Renal cortical epithelial cell (primary cell): ENCODE measurements around the gene OR2T11. TPM values are rescaled to one million over a fixed set of nuclear protein-coding genes. Genes with fewer than 3 reads are reported as not detected.
"Not testable (repeated sequence)": the region's sequence is repeated elsewhere in the genome, so short reads cannot be mapped to it uniquely, and the experiment has no call there.

Source experiments
- DNase-seq: peaks from one replicate; pipeline ENCODE4 v3.0.0-alpha.2; 2011; ENCODE audit warnings: low read depth
- total RNA-seq: library from RNA; depleted of rRNA; stranded (reverse); fragments of >200 nt; gene quantifications from 2 replicates; pipeline ENCODE4 v1.2.3, GENCODE V29; 2014

OR2T11 gene
- total RNA-seq, 1 donor from 2014 or later, result 0.10 TPM

GRCh38 chr1:248618878-248619277 is 16.0 kb downstream of the OR2T11 start:
- DNase-seq, result peak; percentile 52

GRCh38 chr1:248618119-248618518 is 16.8 kb downstream of the OR2T11 start:
- no peak for DNase-seq

- no peak for DNase-seq
These were observed 21.1 kb downstream of the OR2T11 start for GRCh38 chr1:248613742-248614141.

GRCh38 chr1:248611883-248612414 is 22.9 kb downstream of the OR2T11 start:
- peak; percentile 62 for DNase-seq

GRCh38 chr1:248610301-248610700 is 24.6 kb downstream of the OR2T11 start:
- DNase-seq, result peak; percentile 73

- DNase-seq, result no peak
These were observed 35.5 kb downstream of the OR2T11 start for GRCh38 chr1:248599396-248599795.

GRCh38 chr1:248597589-248597988 is 37.3 kb downstream of the OR2T11 start, which contains the start of gene OR2T10:
OR2T10 (minus strand) TSS chr1:248597700; CDS start chr1:248593768, 3,932 bp downstream.
- no peak for DNase-seq

- DNase-seq, result no peak
These were observed 38.3 kb downstream of the OR2T11 start for GRCh38 chr1:248596615-248597014.

- no peak for DNase-seq
These were observed 41.7 kb downstream of the OR2T11 start for GRCh38 chr1:248593226-248593625.

- no peak for DNase-seq
These were observed 42.2 kb downstream of the OR2T11 start for GRCh38 chr1:248592655-248593054.

GRCh38 chr1:248590055-248590454 is 44.8 kb downstream of the OR2T11 start:
- no peak for DNase-seq

GRCh38 chr1:248589334-248589733 is 45.6 kb downstream of the OR2T11 start:
- DNase-seq, result no peak

- DNase-seq, result no peak
These were observed 49.6 kb downstream of the OR2T11 start for GRCh38 chr1:248585266-248585665.

- no peak for DNase-seq
These were observed 58.5 kb downstream of the OR2T11 start for GRCh38 chr1:248576260-248576980.

GRCh38 chr1:248574657-248575056 is 60.2 kb downstream of the OR2T11 start, which contains the start of gene OR2T34:
OR2T34 (minus strand) TSS chr1:248574757; CDS start chr1:248574757, 0 bp downstream.
- DNase-seq, result not testable (repeated sequence)

GRCh38 chr1:248573856-248574255 is 61.0 kb downstream of the OR2T11 start:
- DNase-seq, result not testable (repeated sequence)

Other genes with a start within 250 kb of the OR2T11 start
- not detected in 2 replicates for gene OR2T1, start 232.0 kb downstream of the OR2T11 start, total RNA-seq
- gene OR2T2, start 189.5 kb downstream of the OR2T11 start, total RNA-seq, result not detected in 2 replicates
- not detected in 2 replicates for gene OR2T3, start 161.7 kb downstream of the OR2T11 start, total RNA-seq
- gene OR2T5, start 146.5 kb downstream of the OR2T11 start, total RNA-seq, result not detected in 2 replicates
- gene OR2G6, start 127.0 kb downstream of the OR2T11 start, total RNA-seq, result 0.05 TPM in 1 of 2 replicates, not detected in the other
- gene OR2T29, start 72.3 kb downstream of the OR2T11 start, total RNA-seq, result 0.10 TPM in 1 of 2 replicates, not detected in the other
- gene OR2T34, start 60.3 kb downstream of the OR2T11 start, total RNA-seq, result not detected in 2 replicates
- 0.20 TPM in 1 of 2 replicates, not detected in the other for gene OR2T10, start 37.4 kb downstream of the OR2T11 start, total RNA-seq
- gene OR2T35, start 10.2 kb upstream of the OR2T11 start, total RNA-seq, result under 0.01 TPM in 1 of 2 replicates, not detected in the other
- gene OR2T27, start 20.4 kb upstream of the OR2T11 start, total RNA-seq, result not detected in 2 replicates
- gene OR14I1, start 67.7 kb upstream of the OR2T11 start, total RNA-seq, result not detected in 2 replicates
- gene LYPD8, start 120.7 kb upstream of the OR2T11 start, total RNA-seq, result 2.6 and 4.3 TPM in 2 replicates
- gene SH3BP5L, start 190.8 kb upstream of the OR2T11 start, total RNA-seq, result 41.7 and 42.8 TPM in 2 replicates
- 18.9 and 34.6 TPM in 2 replicates for gene ZNF672, start 203.1 kb upstream of the OR2T11 start, total RNA-seq
- 9.4 and 19.6 TPM in 2 replicates for gene ZNF692, start 224.0 kb upstream of the OR2T11 start, total RNA-seq